NT2/D1 (cell line): ENCODE results near the gene IWS1.

Source experiments
- YY1 ChIP-seq: IDR thresholded peaks from 2 replicates; pipeline ENCODE4 v1.6.1; 2011; ENCODE audit not compliant: insufficient read length, insufficient read depth
- ZNF274 ChIP-seq: IDR thresholded peaks from 2 replicates; pipeline ENCODE4 v1.6.1; 2011; ENCODE audit warnings: mild to moderate bottlenecking, low read depth, low read length

- TF ChIP-seq ZNF274 (no peak), YY1 (no peak)
Observed at GRCh38 chr2:127469974-127470373, 56.3 kb downstream of the IWS1 start.
